B cell (primary cell): Measurements from ENCODE around the gene NXPH2. TPM values are rescaled to one million over a fixed set of nuclear protein-coding genes. Genes with fewer than 3 reads are reported as not detected.

Experiments used
- ATAC-seq: fragments of 200-7000 bp; cut with Tn5 transposase; one replicate; pipeline ENCODE4 v1.10.0; 2021; ENCODE audit warnings: low read depth, mild to moderate bottlenecking, moderate number of reproducible peaks, moderate library complexity
- CTCF ChIA-PET: fragments of 350-600 bp; sonication (Branson Sonifier 250); formaldehyde crosslinking; loops from one replicate; lab custom pipeline; 2021; ENCODE audit warnings: antibody characterized with exemption, inconsistent platforms; lab: Charles Lee
- POLR2A ChIA-PET: fragments of 350-600 bp; sonication (Branson Sonifier 250); formaldehyde crosslinking; loops from one replicate; lab custom pipeline; 2021; ENCODE audit warnings: antibody characterized with exemption; lab: Charles Lee
- DNase-seq: peaks from one replicate; pipeline ENCODE4 v3.0.0; 2013
- H2AFZ ChIP-seq: 2 replicates; pipeline ENCODE4 v1.6.1; 2012; ENCODE audit warnings: mild to moderate bottlenecking, low read depth, low read length; ENCODE audit not compliant: insufficient read depth, poor library complexity, severe bottlenecking
- H3K27ac ChIP-seq, 2 donors: 1 replicate in 1 of 2; 2 replicates in 1 of 2; pipeline ENCODE4 v1.5.1; 2012 to 2013; ENCODE audit warnings: low read length in 2 of 2, mild to moderate bottlenecking in 2 of 2, moderate library complexity in 1 of 2
- H3K27me3 ChIP-seq, 4 experiments: fragments of 200-600 bp in 1 of 4; sonication (generic) in 1 of 4; replicated peaks in 1 of 4; 1 replicate in 2 of 4; 2 replicates in 2 of 4; pipeline versions ENCODE4 v1.6.1 to v1.7.0; 2013 to 2016; ENCODE audit warnings: low read length in 3 of 4, mild to moderate bottlenecking in 2 of 4, mixed read lengths in 1 of 4, moderate library complexity in 1 of 4; ENCODE audit not compliant: insufficient read depth in 4 of 4, control insufficient read depth in 3 of 4; ENCODE audit errors: control extremely low read depth in 1 of 4
- H3K36me3 ChIP-seq, 2 experiments: replicated peaks in 1 of 2; 1 replicate in 1 of 2; 2 replicates in 1 of 2; pipeline versions ENCODE4 v1.6.1 to v1.7.1; 2013; ENCODE audit warnings: low read length in 1 of 2; ENCODE audit not compliant: insufficient read depth in 2 of 2, control insufficient read depth in 1 of 2; ENCODE audit errors: control extremely low read depth in 1 of 2, extremely low read depth in 1 of 2
- H3K4me1 ChIP-seq, 2 donors: fragments of 200-600 bp in 1 of 2; sonication (generic) in 1 of 2; 1 replicate in 1 of 2; 2 replicates in 1 of 2; pipeline versions ENCODE4 v1.5.1 to v1.6.1; 2013 to 2017; ENCODE audit warnings: low read length in 2 of 2; ENCODE audit not compliant: control insufficient read depth in 2 of 2, insufficient read depth in 2 of 2
- H3K4me2 ChIP-seq: replicated peaks from 2 replicates; pipeline ENCODE3; 2012; ENCODE audit warnings: mild to moderate bottlenecking, low read depth, low read length; ENCODE audit not compliant: poor library complexity, severe bottlenecking
- H3K4me3 ChIP-seq, 5 experiments: fragments of 200-600 bp in 1 of 5; sonication (generic) in 1 of 5; 1 replicate in 3 of 5; 2 replicates in 2 of 5; pipeline versions ENCODE4 v1.5.1 to v1.7.0; 2011 to 2016; ENCODE audit warnings: low read length in 4 of 5, mild to moderate bottlenecking in 4 of 5, low read depth in 2 of 5, control low read depth in 1 of 5, moderate library complexity in 1 of 5; ENCODE audit not compliant: insufficient read depth in 1 of 5; ENCODE audit errors: control extremely low read depth in 1 of 5, extremely low read depth in 1 of 5
- H3K79me2 ChIP-seq: fragments of 200-600 bp; sonication (generic); one replicate; pipeline ENCODE4 v1.6.0; 2016; ENCODE audit warnings: low read length; ENCODE audit not compliant: control insufficient read depth, insufficient read depth
- H3K9ac ChIP-seq: fragments of 200-600 bp; sonication (generic); 2 replicates; pipeline ENCODE4 v1.6.1; 2017; ENCODE audit warnings: mild to moderate bottlenecking, low read length, moderate library complexity
- H3K9me3 ChIP-seq, 3 donors: one replicate each; pipeline versions ENCODE4 v1.6.1 to v1.7.1; 2013; ENCODE audit warnings: low read length in 2 of 3; ENCODE audit not compliant: control insufficient read depth in 2 of 3, insufficient read depth in 1 of 3; ENCODE audit errors: control extremely low read depth in 1 of 3
- H4K20me1 ChIP-seq: 2 replicates; pipeline ENCODE4 v1.6.0; 2012; ENCODE audit warnings: mild to moderate bottlenecking, low read length; ENCODE audit not compliant: insufficient read depth, control insufficient read depth, poor library complexity, severe bottlenecking
- H3K27ac Mint-ChIP-seq: one replicate; pipeline ENCODE4 v1.8.0; 2021; ENCODE audit warnings: mixed read lengths
- H3K27me3 Mint-ChIP-seq: one replicate; pipeline ENCODE4 v1.8.0; 2021; ENCODE audit warnings: mixed read lengths
- H3K4me1 Mint-ChIP-seq: one replicate; pipeline ENCODE4 v1.8.0; 2021; ENCODE audit warnings: mixed read lengths
- H3K4me3 Mint-ChIP-seq: one replicate; pipeline ENCODE4 v1.8.0; 2021; ENCODE audit warnings: mixed read lengths
- H3K9me3 Mint-ChIP-seq: one replicate; pipeline ENCODE4 v1.8.0; 2022; ENCODE audit warnings: mixed read lengths; ENCODE audit not compliant: insufficient read depth
- EZH2 ChIP-seq: IDR thresholded peaks from 2 replicates; pipeline ENCODE4 v1.6.1; 2012; ENCODE audit warnings: borderline replicate concordance, low read depth, mild to moderate bottlenecking, moderate library complexity, low read length; ENCODE audit not compliant: insufficient read depth, poor library complexity, severe bottlenecking
- WGBS: methylation state at CpG from one replicate; pipeline ENCODE4 v1.1.5; 2013; ENCODE audit warnings: missing lambda C conversion rate; ENCODE audit not compliant: insufficient coverage; 5-methylcytosine and 5-hydroxymethylcytosine counted together
- intact Hi-C: fragments of 100-400 bp; cut with micrococcal nuclease; formaldehyde crosslinking; loops from one replicate; pipeline ENCODE4 v1.10.0; 2022
- polyA plus RNA-seq: library from polyadenylated mRNA; depleted of rRNA; stranded (reverse); fragments of >200 nt; gene quantifications from 2 replicates; pipeline ENCODE4 v1.2.3, GENCODE V29; 2012
- total RNA-seq, 2 donors: library from RNA; stranded (reverse); fragments of 120-200 nt in 1 of 2; gene quantifications; 1 replicate in 1 of 2; 2 replicates in 1 of 2; pipeline versions ENCODE4 v1.2.3 to v1.2.4, GENCODE V29; 2013 to 2022
- TF ChIP-seq, protein P1 (sequence below): fragments of 200-600 bp; IDR thresholded peaks from one replicate; pipeline ENCODE4 v1.8.0; 2022; ENCODE audit warnings: antibody characterized with exemption, mild to moderate bottlenecking

Gene NXPH2
- total and polyA plus RNA-seq, 2 donors (not counting 1 experiment from before 2014, with no cell fraction given): not detected

DNA sequence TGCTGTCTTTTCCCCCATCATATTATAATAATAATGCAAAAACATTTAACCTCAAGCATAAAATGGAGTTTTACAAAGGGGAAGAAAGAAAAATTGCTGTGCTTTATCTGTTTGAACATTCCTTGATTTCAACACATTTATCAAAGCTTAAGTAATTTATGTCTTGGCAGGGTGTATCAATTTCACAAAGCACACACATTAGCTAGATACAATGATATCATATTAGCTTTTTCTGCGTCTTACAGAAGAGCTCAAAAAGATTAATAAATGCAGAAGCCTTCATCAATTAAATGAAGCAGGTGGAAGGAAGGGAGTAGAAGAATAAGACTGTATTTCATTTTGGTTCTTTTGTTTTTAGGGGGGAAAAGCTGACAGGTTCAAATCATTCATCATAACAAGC, 103.0 kb downstream of the NXPH2 start:
- no peaks in the 10 kb centered on the region for H3K27me3 ChIP-seq
- no peak overlapping the region for H3K27ac ChIP-seq
- no peak overlapping the region for H3K9ac ChIP-seq
- H3K27ac Mint-ChIP-seq: no peak overlapping the region
- H3K36me3 ChIP-seq: no peaks in the 10 kb centered on the region
- no peaks in the 10 kb centered on the region for H3K79me2 ChIP-seq
- whole genome bisulfite sequencing: no CpG with 5 or more reads among the region's 1 CpG
- no peak for DNase-seq
- H4K20me1 ChIP-seq: no peaks in the 10 kb centered on the region
- no peaks in the 10 kb centered on the region for H3K9me3 Mint-ChIP-seq
- no peak overlapping the region for H3K4me3 Mint-ChIP-seq
- no peak overlapping the region for H2AFZ ChIP-seq
- ATAC-seq: no peak
- ChIA-PET CTCF (no interaction called here), POLR2A (no interaction called here)
- no peak overlapping the region for H3K4me2 ChIP-seq
- no peaks in the 10 kb centered on the region for H3K4me1 Mint-ChIP-seq
- H3K4me3 ChIP-seq: no peak overlapping the region
- intact Hi-C loops: no loop called here
- H3K27me3 Mint-ChIP-seq: peaks cover 14% of the 10 kb centered on the region
- H3K9me3 ChIP-seq: no peaks in the 10 kb centered on the region
- TF ChIP-seq, protein P1, sequence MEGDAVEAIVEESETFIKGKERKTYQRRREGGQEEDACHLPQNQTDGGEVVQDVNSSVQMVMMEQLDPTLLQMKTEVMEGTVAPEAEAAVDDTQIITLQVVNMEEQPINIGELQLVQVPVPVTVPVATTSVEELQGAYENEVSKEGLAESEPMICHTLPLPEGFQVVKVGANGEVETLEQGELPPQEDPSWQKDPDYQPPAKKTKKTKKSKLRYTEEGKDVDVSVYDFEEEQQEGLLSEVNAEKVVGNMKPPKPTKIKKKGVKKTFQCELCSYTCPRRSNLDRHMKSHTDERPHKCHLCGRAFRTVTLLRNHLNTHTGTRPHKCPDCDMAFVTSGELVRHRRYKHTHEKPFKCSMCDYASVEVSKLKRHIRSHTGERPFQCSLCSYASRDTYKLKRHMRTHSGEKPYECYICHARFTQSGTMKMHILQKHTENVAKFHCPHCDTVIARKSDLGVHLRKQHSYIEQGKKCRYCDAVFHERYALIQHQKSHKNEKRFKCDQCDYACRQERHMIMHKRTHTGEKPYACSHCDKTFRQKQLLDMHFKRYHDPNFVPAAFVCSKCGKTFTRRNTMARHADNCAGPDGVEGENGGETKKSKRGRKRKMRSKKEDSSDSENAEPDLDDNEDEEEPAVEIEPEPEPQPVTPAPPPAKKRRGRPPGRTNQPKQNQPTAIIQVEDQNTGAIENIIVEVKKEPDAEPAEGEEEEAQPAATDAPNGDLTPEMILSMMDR: no peak
- no peak for TF ChIP-seq EZH2
- no peaks in the 10 kb centered on the region for H3K4me1 ChIP-seq

GRCh38 chr2:138676619-138677021, 103.6 kb downstream of the NXPH2 start:
- H3K9me3 Mint-ChIP-seq: no peaks in the 10 kb centered on the region
- ChIA-PET POLR2A (no interaction called here), CTCF (no interaction called here)
- no peaks in the 10 kb centered on the region for H3K9me3 ChIP-seq
- no peaks in the 10 kb centered on the region for H3K4me1 Mint-ChIP-seq
- no peaks in the 10 kb centered on the region for H3K4me1 ChIP-seq
- H3K79me2 ChIP-seq: no peaks in the 10 kb centered on the region
- intact Hi-C loops: no loop called here
- H4K20me1 ChIP-seq: no peaks in the 10 kb centered on the region
- no peak overlapping the region for H3K4me2 ChIP-seq
- H3K4me3 Mint-ChIP-seq: no peak overlapping the region
- TF ChIP-seq EZH2: no peak
- peaks cover 14% of the 10 kb centered on the region for H3K27me3 Mint-ChIP-seq
- H3K4me3 ChIP-seq: no peak overlapping the region
- ATAC-seq (no peak), DNase-seq (no peak)
- no peak overlapping the region for H3K27ac ChIP-seq
- H2AFZ ChIP-seq: no peak overlapping the region
- H3K9ac ChIP-seq: no peak overlapping the region
- H3K27ac Mint-ChIP-seq: no peak overlapping the region
- no peaks in the 10 kb centered on the region for H3K36me3 ChIP-seq
- WGBS: 100% methylated on average over 1 of the region's 2 CpGs
- no peaks in the 10 kb centered on the region for H3K27me3 ChIP-seq
